K562 (cell line): ENCODE data around the gene SNRPA. TPM values are rescaled to one million over a fixed set of nuclear protein-coding genes. Genes with fewer than 3 reads are reported as not detected.

Experiments
- ATAC-seq: fragments of 200-7000 bp; cut with Tn5 transposase; 3 replicates; pipeline ENCODE4 v1.9.1; 2020; ENCODE audit warnings: moderate library complexity
- BruUV-seq: library from RNA; stranded (reverse); fragments of 400-500 nt; replicated peaks from 2 replicates; lab custom pipeline; 2021; lab: Mats Ljungman, UMichigan
- CTCF ChIA-PET: fragments of 300-600 bp; formaldehyde crosslinking; extraction: SDS; loops from one replicate; lab custom pipeline; 2021; ENCODE audit warnings: low intra/inter-chr PET ratio; lab: Yijun Ruan, JAX
- POLR2A ChIA-PET: fragments of 300-600, 350-650 bp; sonication (Branson Sonifier 250); formaldehyde crosslinking; extraction: SDS; loops from one replicate; lab custom pipeline; 2021; ENCODE audit warnings: antibody characterized with exemption, inconsistent platforms; lab: Yijun Ruan, JAX
- DNase-seq, 4 experiments: peaks; one replicate each; pipeline versions ENCODE4 v3.0.0 to v3.0.0-alpha.2; 2011 to 2018; ENCODE audit warnings: low spot score in 3 of 4, mixed read lengths in 3 of 4; ENCODE audit errors: extremely low read depth in 1 of 4
- FAIRE-seq: peaks from 2 replicates; lab custom pipeline; 2011; peaks lifted over from hg19 to GRCh38; lab: Jason Lieb, UNC
- H2AFZ ChIP-seq: 2 replicates; pipeline ENCODE4 v1.6.0; 2011; ENCODE audit warnings: low read depth, low read length, control low read depth, inconsistent platforms
- H3K27ac ChIP-seq: fragments of 200-600 bp; 3 replicates; pipeline ENCODE4 v1.8.0; 2011; ENCODE audit warnings: low read depth, mild to moderate bottlenecking, control low read depth, inconsistent platforms, low read length, moderate library complexity, mixed read lengths; ENCODE audit errors: extremely low read depth
- H3K27me3 ChIP-seq, 2 experiments: fragments of 300-600 bp in 1 of 2; 2 replicates in 1 of 2; 3 replicates in 1 of 2; pipeline versions ENCODE4 v1.6.0 to v1.8.0; 2011; ENCODE audit warnings: inconsistent platforms in 2 of 2, low read length in 2 of 2, mild to moderate bottlenecking in 1 of 2, mixed read lengths in 1 of 2, moderate library complexity in 1 of 2; ENCODE audit not compliant: control insufficient read depth in 2 of 2, insufficient read depth in 2 of 2
- H3K36me3 ChIP-seq: fragments of 300-600 bp; 3 replicates; pipeline ENCODE4 v1.8.0; 2011; ENCODE audit warnings: mild to moderate bottlenecking, low read length, inconsistent platforms; ENCODE audit not compliant: control insufficient read depth, insufficient read depth
- H3K4me1 ChIP-seq, 2 experiments: fragments of 200-600 bp in 1 of 2; replicated peaks in 1 of 2; 2 replicates in 1 of 2; 3 replicates in 1 of 2; pipeline versions ENCODE4 v1.5.1 to v1.8.0; 2011; ENCODE audit warnings: inconsistent platforms in 2 of 2, low read length in 2 of 2, mild to moderate bottlenecking in 1 of 2, mixed read lengths in 1 of 2, moderate library complexity in 1 of 2; ENCODE audit not compliant: control insufficient read depth in 2 of 2, insufficient read depth in 2 of 2
- H3K4me2 ChIP-seq: 2 replicates; pipeline ENCODE4 v1.6.1; 2011; ENCODE audit warnings: low read length, control low read depth, inconsistent platforms, mixed read lengths; ENCODE audit not compliant: insufficient read depth
- H3K4me3 ChIP-seq: fragments of 200-600 bp; sonication (generic), shearing (Covaris generic); 2 replicates; pipeline ENCODE4 v1.5.1; 2016; ENCODE audit warnings: control low read depth, inconsistent platforms
- H3K79me2 ChIP-seq: fragments of 200-600 bp; 3 replicates; pipeline ENCODE4 v1.8.0; 2011; ENCODE audit warnings: low read length, inconsistent platforms; ENCODE audit not compliant: control insufficient read depth, insufficient read depth
- H3K9ac ChIP-seq, 2 experiments: 2 replicates each; pipeline versions ENCODE4 v1.6.0 to v1.6.1; 2011; ENCODE audit warnings: low read depth in 2 of 2, low read length in 2 of 2, control low read depth in 1 of 2, inconsistent platforms in 1 of 2, mild to moderate bottlenecking in 1 of 2, mixed read lengths in 1 of 2; ENCODE audit not compliant: insufficient read depth in 1 of 2
- H3K9me1 ChIP-seq: one replicate; pipeline ENCODE4 v1.6.0; 2011; ENCODE audit warnings: inconsistent platforms, mild to moderate bottlenecking, low read length, moderate library complexity; ENCODE audit not compliant: control insufficient read depth, insufficient read depth
- H3K9me3 ChIP-seq: replicated peaks from 2 replicates; pipeline ENCODE4 v1.5.1; 2011; ENCODE audit warnings: low read depth, low read length, inconsistent platforms; ENCODE audit not compliant: control insufficient read depth, insufficient read depth
- H4K20me1 ChIP-seq: replicated peaks from 2 replicates; pipeline ENCODE4 v1.6.1; 2011; ENCODE audit warnings: low read length, inconsistent platforms, mixed read lengths; ENCODE audit not compliant: control insufficient read depth, insufficient read depth
- CBX3 ChIP-seq, 2 experiments: IDR thresholded peaks; 1 replicate in 1 of 2; 2 replicates in 1 of 2; pipeline ENCODE4 v1.6.1; 2012; ENCODE audit warnings: inconsistent platforms in 2 of 2, low read length in 2 of 2, borderline replicate concordance in 1 of 2, control low read depth in 1 of 2
- DDX20 ChIP-seq: fragments of 450-650 bp; IDR thresholded peaks from 2 replicates; pipeline ENCODE4 v1.6.1; 2016; ENCODE audit warnings: missing genetic modification characterization, low read depth, mild to moderate bottlenecking, missing compliant biosample characterization, moderate library complexity
- HLTF ChIP-seq: fragments of 450-650 bp; IDR thresholded peaks from 2 replicates; pipeline ENCODE4 v1.6.1; 2016
- POLR2G ChIP-seq: fragments of 200-400 bp; formaldehyde crosslinking; IDR thresholded peaks from 2 replicates; pipeline ENCODE4 v1.6.1; 2017; ENCODE audit warnings: low read depth, mild to moderate bottlenecking, antibody characterized with exemption, low read length, moderate library complexity
- RBFOX2 ChIP-seq: fragments of 200-400 bp; formaldehyde crosslinking; IDR thresholded peaks from 2 replicates; pipeline ENCODE4 v1.6.1; 2017; ENCODE audit warnings: low read depth, mild to moderate bottlenecking, low read length, moderate library complexity
- ZFX ChIP-seq: sonication (generic); formaldehyde crosslinking; IDR thresholded peaks from 2 replicates; pipeline ENCODE4 v1.8.0; 2022; ENCODE audit warnings: mild to moderate bottlenecking, missing genetic modification reagents, moderate library complexity
- WGBS: fragments of 100-300 bp; shearing (Covaris generic); methylation state at CpG from one replicate; pipeline ENCODE4 v1.1.6; 2016; ENCODE audit warnings: low coverage, mixed read lengths; ENCODE audit not compliant: insufficient coverage; ENCODE audit errors: missing lambda C conversion rate; 5-methylcytosine and 5-hydroxymethylcytosine counted together
- in situ Hi-C: fragments of 300-500 bp; cut with MboI; formaldehyde crosslinking; loops from 4 replicates; pipeline ENCODE4 v1.15.0; 2018; ENCODE audit warnings: inconsistent platforms, mixed read lengths
- intact Hi-C: fragments of 100-400 bp; cut with micrococcal nuclease; formaldehyde crosslinking; loops from 2 replicates; pipeline ENCODE4 v1.14.2; 2022
- polyA plus RNA-seq, 8 experiments: library from polyadenylated mRNA; depleted of rRNA in 4 of 8; stranded (reverse) in 5 of 8; unstranded in 3 of 8; fragments of >200 nt; fragmentation: Nextera tagmentation in 2 of 8; fragmentation: Illumina TruSeq in 1 of 8; extraction: Ambion mirVana in 2 of 8; extraction: Trizol in 1 of 8; gene quantifications; 2 replicates each; pipeline versions ENCODE4 v1.2.1 to v1.2.3, GENCODE V29; 2011 to 2014; ENCODE audit warnings: inconsistent platforms in 1 of 8, missing spikeins in 1 of 8
- total RNA-seq, 7 experiments: library from RNA; depleted of rRNA in 6 of 7; stranded (reverse); fragments of >200 nt in 6 of 7; fragmentation: Illumina TruSeq in 2 of 7; extraction: Trizol in 2 of 7; gene quantifications; 2 replicates each; pipeline versions ENCODE4 v1.2.1 to v1.2.3, GENCODE V29; 2011 to 2021; ENCODE audit warnings: low replicate concordance in 1 of 7
- TF ChIP-seq, protein P1 (sequence below), 3 experiments: fragments of 200-800 bp in 1 of 3; fragments of 250-450 bp in 1 of 3; fragments of 450-650 bp in 1 of 3; sonication (Bioruptor Pico) in 1 of 3; sonication (Bioruptor generic) in 1 of 3; formaldehyde crosslinking in 1 of 3; IDR thresholded peaks; 2 replicates each; pipeline versions ENCODE4 v1.6.1 to v1.8.0; 2016 to 2022; ENCODE audit warnings: mild to moderate bottlenecking in 2 of 3, missing genetic modification characterization in 2 of 3, missing compliant biosample characterization in 1 of 3, moderate library complexity in 1 of 3

The SNRPA gene
- total and polyA plus RNA-seq, 9 of the 15 experiments (the other 6 are each of a cell fraction or from before 2014, with no cell fraction given) = 16.3 to 311 (median 193) TPM

- peak overlapping the region in 1 of 2 experiments; percentile 66; a peak in 1 of 4 replicates for H3K9ac ChIP-seq
- peaks cover 59% of the 10 kb centered on the region for H3K79me2 ChIP-seq
- peaks cover 10 to 16% of the 10 kb centered on the region in 2 experiments; a peak in 4 of 5 replicates for H3K4me1 ChIP-seq
- BruUV-seq = no TSS peak
- ATAC-seq (no peak), FAIRE-seq (no peak), DNase-seq (no peak)
- TF ChIP-seq ZFX (CRISPR knock-in tag) (no peak), RBFOX2 (peak; percentile 45), CBX3 (IDR thresholded peaks at IDR 0.05; ENCODE audit: borderline replicate concordance in 1 of 2, low read length in 2 of 2) (no peak)
- H3K9me3 ChIP-seq = no peaks in the 10 kb centered on the region
- intact Hi-C loops = no loop called here
- H3K4me3 ChIP-seq = no peak overlapping the region
- no peaks in the 10 kb centered on the region for H3K27me3 ChIP-seq
- 90% methylated on average over 9 of the region's 13 CpGs for WGBS
- H3K9me1 ChIP-seq = peaks cover 3% of the 10 kb centered on the region
- POLR2A ChIA-PET = interaction anchor here (0.6 to 2.3 kb wide), 4 partner anchors 7 to 96 kb away, joined by 4 to 8 read pairs (median 6); partner anchors contain the start of genes ACTMAP and RAB4B
- in situ Hi-C loops = no loop called here
- H3K36me3 ChIP-seq = peaks cover 95% of the 10 kb centered on the region
- H3K27ac ChIP-seq = no peak overlapping the region
- H4K20me1 ChIP-seq = peaks cover 26% of the 10 kb centered on the region
- no peak overlapping the region for H2AFZ ChIP-seq
- CTCF ChIA-PET = no interaction called here
- H3K4me2 ChIP-seq = no peak overlapping the region
Measured at GRCh38 chr19:40759352-40759751, 8.3 kb downstream of the SNRPA start.

GRCh38 chr19:40762754-40763470 lies 11.9 kb downstream of the SNRPA start:
- no peaks in the 10 kb centered on the region for H3K9me3 ChIP-seq
- H3K9ac ChIP-seq = no peak overlapping the region; a peak in 1 of 4 replicates
- no peaks in the 10 kb centered on the region for H3K9me1 ChIP-seq
- 95% methylated on average over 10 of the region's 17 CpGs for WGBS
- peaks cover 0 to 4% of the 10 kb centered on the region in 2 experiments; a peak in 1 of 5 replicates for H3K4me1 ChIP-seq
- peaks cover 85% of the 10 kb centered on the region for H3K36me3 ChIP-seq
- no peak overlapping the region for H3K4me2 ChIP-seq
- intact Hi-C loops (no loop called here), in situ Hi-C loops (no loop called here)
- POLR2A ChIA-PET = interaction anchor here (0.6 to 0.8 kb wide), 3 partner anchors 8 to 13 kb away, joined by 3 read pairs; partner anchors contain the start of gene ACTMAP
- no peak for ATAC-seq
- no peak overlapping the region for H3K27ac ChIP-seq
- no peak for FAIRE-seq
- CTCF ChIA-PET = no interaction called here
- no peak for DNase-seq
- H3K79me2 ChIP-seq = peaks cover 26% of the 10 kb centered on the region
- 0 out of 2 replicates have a peak, but pooled peaks cover 2% of the 10 kb centered on the region for H4K20me1 ChIP-seq
- H3K4me3 ChIP-seq = no peak overlapping the region
- no TSS peak for BruUV-seq
- H3K27me3 ChIP-seq = no peaks in the 10 kb centered on the region
- H2AFZ ChIP-seq = no peak overlapping the region
- TF ChIP-seq HLTF (no peak), RBFOX2 (peak; percentile 53), DDX20 (no peak), POLR2G (peak; percentile 59)
- TF ChIP-seq, protein P1, sequence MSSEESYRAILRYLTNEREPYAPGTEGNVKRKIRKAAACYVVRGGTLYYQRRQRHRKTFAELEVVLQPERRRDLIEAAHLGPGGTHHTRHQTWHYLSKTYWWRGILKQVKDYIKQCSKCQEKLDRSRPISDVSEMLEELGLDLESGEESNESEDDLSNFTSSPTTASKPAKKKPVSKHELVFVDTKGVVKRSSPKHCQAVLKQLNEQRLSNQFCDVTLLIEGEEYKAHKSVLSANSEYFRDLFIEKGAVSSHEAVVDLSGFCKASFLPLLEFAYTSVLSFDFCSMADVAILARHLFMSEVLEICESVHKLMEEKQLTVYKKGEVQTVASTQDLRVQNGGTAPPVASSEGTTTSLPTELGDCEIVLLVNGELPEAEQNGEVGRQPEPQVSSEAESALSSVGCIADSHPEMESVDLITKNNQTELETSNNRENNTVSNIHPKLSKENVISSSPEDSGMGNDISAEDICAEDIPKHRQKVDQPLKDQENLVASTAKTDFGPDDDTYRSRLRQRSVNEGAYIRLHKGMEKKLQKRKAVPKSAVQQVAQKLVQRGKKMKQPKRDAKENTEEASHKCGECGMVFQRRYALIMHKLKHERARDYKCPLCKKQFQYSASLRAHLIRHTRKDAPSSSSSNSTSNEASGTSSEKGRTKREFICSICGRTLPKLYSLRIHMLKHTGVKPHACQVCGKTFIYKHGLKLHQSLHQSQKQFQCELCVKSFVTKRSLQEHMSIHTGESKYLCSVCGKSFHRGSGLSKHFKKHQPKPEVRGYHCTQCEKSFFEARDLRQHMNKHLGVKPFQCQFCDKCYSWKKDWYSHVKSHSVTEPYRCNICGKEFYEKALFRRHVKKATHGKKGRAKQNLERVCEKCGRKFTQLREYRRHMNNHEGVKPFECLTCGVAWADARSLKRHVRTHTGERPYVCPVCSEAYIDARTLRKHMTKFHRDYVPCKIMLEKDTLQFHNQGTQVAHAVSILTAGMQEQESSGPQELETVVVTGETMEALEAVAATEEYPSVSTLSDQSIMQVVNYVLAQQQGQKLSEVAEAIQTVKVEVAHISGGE (CRISPR knock-in tag; IDR thresholded peaks at IDR 0.05) = no peak
- TF ChIP-seq, all 486 proteins: peak for 2
